ENCODE results near the gene CXCL11. TPM values are rescaled to one million over a fixed set of nuclear protein-coding genes. Genes with fewer than 3 reads are reported as not detected.

CXCL11 gene
- total and polyA plus RNA-seq, 2 of the 13 experiments (the other 11 are each of a cell fraction or from before 2014, with no cell fraction given): 0.08 TPM; not detected in 1

DNA sequence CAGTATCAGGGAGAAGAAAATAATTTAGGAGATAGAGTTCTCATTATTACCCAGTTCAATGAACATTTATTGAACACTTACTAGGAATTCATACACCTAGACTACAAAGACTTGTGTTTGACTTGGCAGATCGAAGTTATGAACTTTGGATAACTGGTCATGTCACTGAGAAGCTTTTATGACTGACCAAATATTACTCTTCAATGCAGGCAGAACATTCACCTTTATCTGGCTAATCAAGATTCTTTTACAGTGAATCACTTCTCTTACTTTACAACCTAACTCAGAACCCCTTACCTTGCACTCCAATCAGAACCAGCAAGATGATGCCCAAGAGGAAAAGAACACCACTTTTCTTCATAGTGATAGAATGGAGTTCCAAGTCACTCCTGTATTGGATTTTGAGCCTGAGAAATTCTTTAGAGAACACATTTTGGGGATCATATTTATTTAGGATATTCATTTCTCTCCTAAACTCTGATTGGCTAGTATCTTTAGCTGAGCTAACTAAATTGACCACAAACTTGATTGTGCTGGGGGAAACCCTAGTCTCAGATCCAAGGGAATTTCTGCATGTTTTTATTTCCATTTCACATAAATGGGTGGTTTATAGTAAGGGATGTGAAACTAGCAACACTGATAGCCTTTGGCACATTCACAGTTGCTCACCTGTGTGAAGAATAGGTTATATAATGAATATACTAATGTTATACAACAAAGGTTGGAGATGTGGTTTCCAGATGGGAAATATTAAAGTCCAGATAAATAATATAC, 28.6 kb downstream of the CXCL11 start, which contains the start of gene CXCL9:
CXCL9 (minus strand) TSS at position 421 of the 774 bp plus-strand sequence; CDS start at position 361, 60 bp downstream.
- no peak for DNase-seq (ENCODE audit: low spot score)
- H3K27ac ChIP-seq (ENCODE audit: extremely low read length, insufficient read depth, low read length): no peak within 1 kb of the TSS
- WGBS (ENCODE audit: low lambda C conversion rate): 6% methylated on average over 1 of the region's 1 CpG
- no peaks in the 10 kb centered on the region for H3K36me3 ChIP-seq (replicated peaks in 1 of 2; ENCODE audit: control insufficient read depth in 1 of 2, insufficient read depth in 2 of 2, low read length in 2 of 2)
- no peak within 1 kb of the TSS for H3K9ac ChIP-seq (ENCODE audit: insufficient read depth, low read depth, low read length)
- no peaks in the 10 kb centered on the region for H3K9me3 ChIP-seq (ENCODE audit: low read length)
- no peak within 1 kb of the TSS for H2AFZ ChIP-seq (ENCODE audit: low read length)
- no peaks in the 10 kb centered on the region for H3K4me1 ChIP-seq (ENCODE audit: insufficient read depth, low read length)
- no peak within 1 kb of the TSS for H3K4me2 ChIP-seq (ENCODE audit: low read depth, low read length)
- H3K27me3 ChIP-seq (ENCODE audit: control insufficient read depth in 1 of 2, insufficient read depth in 2 of 2, low read length in 2 of 2): peaks cover 0 to 6% of the 10 kb centered on the region in 2 experiments; a peak in 1 of 5 replicates
- CTCF ChIA-PET (ENCODE audit: low intra/inter-chr PET ratio, low total read pairs): no interaction called here
- H3K4me3 ChIP-seq (replicated peaks in 1 of 3; ENCODE audit: insufficient read depth in 1 of 3, low read depth in 2 of 3, low read length in 3 of 3): no peak within 1 kb of the TSS
- no peaks in the 10 kb centered on the region for H3K79me2 ChIP-seq (ENCODE audit: insufficient read depth, low read length)
- TF ChIP-seq ZFP1 (CRISPR knock-in tag; IDR thresholded peaks at IDR 0.05) (no peak), ZNF589 (CRISPR knock-in tag; conservative IDR thresholded peaks at IDR 0.05) (no peak)
- TF ChIP-seq, protein P1, sequence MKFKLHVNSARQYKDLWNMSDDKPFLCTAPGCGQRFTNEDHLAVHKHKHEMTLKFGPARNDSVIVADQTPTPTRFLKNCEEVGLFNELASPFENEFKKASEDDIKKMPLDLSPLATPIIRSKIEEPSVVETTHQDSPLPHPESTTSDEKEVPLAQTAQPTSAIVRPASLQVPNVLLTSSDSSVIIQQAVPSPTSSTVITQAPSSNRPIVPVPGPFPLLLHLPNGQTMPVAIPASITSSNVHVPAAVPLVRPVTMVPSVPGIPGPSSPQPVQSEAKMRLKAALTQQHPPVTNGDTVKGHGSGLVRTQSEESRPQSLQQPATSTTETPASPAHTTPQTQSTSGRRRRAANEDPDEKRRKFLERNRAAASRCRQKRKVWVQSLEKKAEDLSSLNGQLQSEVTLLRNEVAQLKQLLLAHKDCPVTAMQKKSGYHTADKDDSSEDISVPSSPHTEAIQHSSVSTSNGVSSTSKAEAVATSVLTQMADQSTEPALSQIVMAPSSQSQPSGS (CRISPR knock-in tag; IDR thresholded peaks at IDR 0.05): no peak
- no peak for ATAC-seq
- no TSS peak for BruUV-seq (replicated peaks)
- in situ Hi-C loops (cut with HindIII; ENCODE audit: extremely low pct_ligation_motif_present, low pct_unique_long_range_greater_than_20kb): no loop called here
- intact Hi-C loops (cut with micrococcal nuclease; ENCODE audit: unreplicated experiment): no loop called here
- no peak for FAIRE-seq
- POLR2A ChIA-PET: no interaction called here
- H4K20me1 ChIP-seq (ENCODE audit: insufficient read depth, low read length): no peaks in the 10 kb centered on the region

DNA sequence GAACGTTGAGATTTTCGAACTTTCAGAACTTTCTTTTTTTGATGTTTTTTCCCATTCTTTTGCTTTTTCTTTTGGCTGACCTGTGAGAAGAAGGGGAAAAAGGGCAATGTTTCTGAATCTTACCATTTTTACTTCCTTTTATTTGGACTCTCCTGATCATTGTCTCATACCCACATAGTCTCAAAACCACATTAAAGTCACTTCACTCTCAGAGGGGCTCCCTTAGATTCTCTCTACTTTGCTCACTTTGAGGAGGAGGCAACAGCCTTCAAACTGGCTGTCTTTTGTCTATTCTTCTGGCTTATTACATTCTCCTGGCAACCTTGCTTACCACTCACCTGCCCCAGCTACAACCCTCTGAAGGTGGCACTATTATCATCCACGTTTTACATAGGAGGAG, 32.2 kb downstream of the CXCL11 start:
- FAIRE-seq (no peak), ATAC-seq (no peak), DNase-seq (ENCODE audit: low spot score) (no peak)
- Histone ChIP-seq H3K4me1 (ENCODE audit: insufficient read depth, low read length) (no peaks in the 10 kb centered on the region), H2AFZ (ENCODE audit: low read length) (no peak overlapping the region), H3K4me3 (replicated peaks in 1 of 3; ENCODE audit: insufficient read depth in 1 of 3, low read depth in 2 of 3, low read length in 3 of 3) (no peak overlapping the region), H3K9ac (ENCODE audit: insufficient read depth, low read depth, low read length) (no peak overlapping the region), H3K27ac (ENCODE audit: extremely low read length, insufficient read depth, low read length) (no peak overlapping the region), H3K9me3 (ENCODE audit: low read length) (no peaks in the 10 kb centered on the region), H3K36me3 (replicated peaks in 1 of 2; ENCODE audit: control insufficient read depth in 1 of 2, insufficient read depth in 2 of 2, low read length in 2 of 2) (no peaks in the 10 kb centered on the region), H3K79me2 (ENCODE audit: insufficient read depth, low read length) (no peaks in the 10 kb centered on the region), H3K4me2 (ENCODE audit: low read depth, low read length) (no peak overlapping the region), H4K20me1 (ENCODE audit: insufficient read depth, low read length) (no peaks in the 10 kb centered on the region), H3K27me3 (ENCODE audit: control insufficient read depth in 1 of 2, insufficient read depth in 2 of 2, low read length in 2 of 2) (peaks cover 0 to 6% of the 10 kb centered on the region in 2 experiments; a peak in 1 of 5 replicates)
- intact Hi-C loops (cut with micrococcal nuclease; ENCODE audit: unreplicated experiment): no loop called here
- CTCF ChIA-PET (ENCODE audit: low intra/inter-chr PET ratio, low total read pairs): no interaction called here
- TF ChIP-seq, protein P2, sequence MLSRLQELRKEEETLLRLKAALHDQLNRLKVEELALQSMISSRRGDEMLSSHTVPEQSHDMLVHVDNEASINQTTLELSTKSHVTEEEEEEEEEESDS (CRISPR knock-in tag; IDR thresholded peaks at IDR 0.05; ENCODE audit: borderline replicate concordance): no peak
- no peak for TF ChIP-seq KLF13 (CRISPR knock-in tag; IDR thresholded peaks at IDR 0.05)
- TF ChIP-seq, protein P3, sequence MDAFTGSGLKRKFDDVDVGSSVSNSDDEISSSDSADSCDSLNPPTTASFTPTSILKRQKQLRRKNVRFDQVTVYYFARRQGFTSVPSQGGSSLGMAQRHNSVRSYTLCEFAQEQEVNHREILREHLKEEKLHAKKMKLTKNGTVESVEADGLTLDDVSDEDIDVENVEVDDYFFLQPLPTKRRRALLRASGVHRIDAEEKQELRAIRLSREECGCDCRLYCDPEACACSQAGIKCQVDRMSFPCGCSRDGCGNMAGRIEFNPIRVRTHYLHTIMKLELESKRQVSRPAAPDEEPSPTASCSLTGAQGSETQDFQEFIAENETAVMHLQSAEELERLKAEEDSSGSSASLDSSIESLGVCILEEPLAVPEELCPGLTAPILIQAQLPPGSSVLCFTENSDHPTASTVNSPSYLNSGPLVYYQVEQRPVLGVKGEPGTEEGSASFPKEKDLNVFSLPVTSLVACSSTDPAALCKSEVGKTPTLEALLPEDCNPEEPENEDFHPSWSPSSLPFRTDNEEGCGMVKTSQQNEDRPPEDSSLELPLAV (CRISPR knock-in tag; conservative IDR thresholded peaks at IDR 0.05; ENCODE audit: low read depth): no peak
- no peak for TF ChIP-seq PTBP1 (IDR thresholded peaks at IDR 0.05; ENCODE audit: low read depth, low read length, poor library complexity, severe bottlenecking)
- TF ChIP-seq ZFP41 (CRISPR knock-in tag; IDR thresholded peaks at IDR 0.05; ENCODE audit: borderline replicate concordance): no peak
- 37% methylated on average over 3 of the region's 3 CpGs for WGBS (ENCODE audit: low lambda C conversion rate)
- in situ Hi-C loops (cut with HindIII; ENCODE audit: extremely low pct_ligation_motif_present, low pct_unique_long_range_greater_than_20kb): no loop called here
- POLR2A ChIA-PET: no interaction called here
- BruUV-seq (replicated peaks): no TSS peak
